GM23338 (cell line): ENCODE data around the gene FBRSL1. TPM values are rescaled to one million over a fixed set of nuclear protein-coding genes. Genes with fewer than 3 reads are reported as not detected.
A peak's percentile ranks its signal among the peaks of the same experiment; 100 is the strongest.

ENCODE experiments used
- ATAC-seq: fragments of 200-7000 bp; cut with Tn5 transposase; 3 replicates; pipeline ENCODE4 v1.9.1; 2020
- DNase-seq: peaks from one replicate; pipeline ENCODE4 v3.0.0-alpha.2; 2015; ENCODE audit warnings: low spot score
- H2AFZ ChIP-seq: fragments of 200-600 bp; sonication (generic); 2 replicates; pipeline ENCODE4 v1.8.0; 2016; ENCODE audit warnings: antibody characterized with exemption, mild to moderate bottlenecking, moderate library complexity
- H3F3A ChIP-seq: fragments of 200-600 bp; sonication (generic); replicated peaks from 2 replicates; pipeline ENCODE4 v1.8.0; 2017; ENCODE audit warnings: antibody characterized with exemption, mixed run types, low read depth
- H3K27ac ChIP-seq: fragments of 200-600 bp; sonication (generic); 2 replicates; pipeline ENCODE4 v1.6.1; 2016; ENCODE audit warnings: low read depth
- H3K27me3 ChIP-seq: fragments of 200-600 bp; sonication (generic); 2 replicates; pipeline ENCODE4 v1.8.0; 2016; ENCODE audit warnings: mild to moderate bottlenecking, mixed run types, moderate library complexity; ENCODE audit not compliant: insufficient read depth
- H3K36me3 ChIP-seq: fragments of 200-600 bp; sonication (generic); 2 replicates; pipeline ENCODE4 v1.8.0; 2016; ENCODE audit warnings: mild to moderate bottlenecking; ENCODE audit not compliant: insufficient read depth
- H3K4me1 ChIP-seq: fragments of 200-600 bp; sonication (generic); 2 replicates; pipeline ENCODE4 v1.8.0; 2016; ENCODE audit warnings: mild to moderate bottlenecking, moderate library complexity; ENCODE audit not compliant: insufficient read depth
- H3K4me2 ChIP-seq: fragments of 200-600 bp; sonication (generic); 2 replicates; pipeline ENCODE4 v1.7.1; 2017; ENCODE audit warnings: mixed run types
- H3K4me3 ChIP-seq: fragments of 200-600 bp; sonication (generic); 2 replicates; pipeline ENCODE4 v1.6.1; 2016; ENCODE audit warnings: mixed run types
- H3K79me2 ChIP-seq: fragments of 200-600 bp; sonication (generic); replicated peaks from 2 replicates; pipeline ENCODE4 v1.8.0; 2017; ENCODE audit warnings: mild to moderate bottlenecking; ENCODE audit not compliant: insufficient read depth
- H3K9me2 ChIP-seq: fragments of 200-600 bp; sonication (generic); 2 replicates; pipeline ENCODE4 v1.8.0; 2017; ENCODE audit not compliant: insufficient read depth
- H4K20me1 ChIP-seq: fragments of 200-600 bp; sonication (generic); replicated peaks from 2 replicates; pipeline ENCODE4 v1.8.0; 2017; ENCODE audit warnings: mild to moderate bottlenecking; ENCODE audit not compliant: insufficient read depth
- H3K27ac Mint-ChIP-seq: 2 replicates; pipeline ENCODE4 v1.8.0; 2020; ENCODE audit warnings: inconsistent platforms, mild to moderate bottlenecking, moderate library complexity, mixed read lengths
- H3K27me3 Mint-ChIP-seq: 3 replicates; pipeline ENCODE4 v1.8.0; 2022; ENCODE audit warnings: low read depth, mild to moderate bottlenecking, moderate library complexity, mixed read lengths, inconsistent platforms; ENCODE audit not compliant: insufficient read depth, poor library complexity
- H3K36me3 Mint-ChIP-seq: 3 replicates; pipeline ENCODE4 v1.8.0; 2021; ENCODE audit warnings: low read depth, mild to moderate bottlenecking, inconsistent platforms, moderate library complexity, mixed read lengths
- H3K4me1 Mint-ChIP-seq: 3 replicates; pipeline ENCODE4 v1.8.0; 2020; ENCODE audit warnings: mild to moderate bottlenecking, inconsistent platforms, mixed read lengths
- H3K4me3 Mint-ChIP-seq: 3 replicates; pipeline ENCODE4 v1.8.0; 2021; ENCODE audit warnings: moderate library complexity, mild to moderate bottlenecking, inconsistent platforms, mixed read lengths
- H3K9me3 Mint-ChIP-seq: 3 replicates; pipeline ENCODE4 v1.8.0; 2020; ENCODE audit warnings: moderate library complexity, mild to moderate bottlenecking, inconsistent platforms, mixed read lengths
- EZH2 ChIP-seq: fragments of 200-600 bp; sonication (generic); IDR thresholded peaks from one replicate; pipeline ENCODE4 v1.8.0; 2017; ENCODE audit warnings: antibody characterized with exemption, mild to moderate bottlenecking, low read depth; ENCODE audit not compliant: unreplicated experiment
- EZH2phosphoT487 ChIP-seq: fragments of 200-600 bp; sonication (generic); IDR thresholded peaks from one replicate; pipeline ENCODE4 v1.8.1; 2018; ENCODE audit warnings: antibody characterized with exemption; ENCODE audit not compliant: unreplicated experiment
- JUNB ChIP-seq: IDR thresholded peaks from one replicate; pipeline ENCODE4 v1.6.1; 2016; ENCODE audit warnings: antibody characterized with exemption; ENCODE audit not compliant: unreplicated experiment
- NANOG ChIP-seq: IDR thresholded peaks from 2 replicates; pipeline ENCODE4 v1.6.1; 2016; ENCODE audit warnings: antibody characterized with exemption, borderline replicate concordance
- POLR2AphosphoS5 ChIP-seq: IDR thresholded peaks from 2 replicates; pipeline ENCODE4 v1.6.1; 2016; ENCODE audit warnings: antibody characterized with exemption, low read depth
- ZNF114 ChIP-seq: fragments of 250-450 bp; sonication (Bioruptor Pico); IDR thresholded peaks from 2 replicates; pipeline ENCODE4 v1.5.0; 2020; ENCODE audit warnings: mild to moderate bottlenecking, moderate library complexity
- ZNF331 ChIP-seq: fragments of 250-450 bp; sonication (Bioruptor Pico); IDR thresholded peaks from 2 replicates; pipeline ENCODE4 v1.5.0; 2020; ENCODE audit warnings: low read depth, mild to moderate bottlenecking, moderate library complexity
- polyA plus RNA-seq: library from polyadenylated mRNA; unstranded; fragments of >200 nt; fragmentation: Nextera tagmentation; extraction: Ambion mirVana; gene quantifications from 2 replicates; pipeline ENCODE4 v1.2.1, GENCODE V29; 2016
- total RNA-seq: library from RNA; depleted of rRNA; stranded (reverse); fragments of >200 nt; shearing (Covaris generic); gene quantifications from 2 replicates; pipeline ENCODE4 v1.2.3, GENCODE V29; 2014
- TF ChIP-seq, protein P1 (sequence below), 2 experiments: fragments of 200-600 bp in 1 of 2; sonication (generic) in 1 of 2; conservative IDR thresholded peaks; 2 replicates each; pipeline versions ENCODE4 v1.5.1 to v1.6.1; 2016 to 2017; ENCODE audit warnings: antibody characterized with exemption in 2 of 2, low read depth in 2 of 2, mild to moderate bottlenecking in 2 of 2, moderate library complexity in 1 of 2
- TF ChIP-seq, protein P2 (sequence below): IDR thresholded peaks from 2 replicates; pipeline ENCODE4 v1.6.1; 2016; ENCODE audit warnings: antibody characterized with exemption
- TF ChIP-seq, protein P3 (sequence below): fragments of 250-450 bp; sonication (Bioruptor Pico); IDR thresholded peaks from 2 replicates; pipeline ENCODE4 v1.5.0; 2020; ENCODE audit warnings: mild to moderate bottlenecking, moderate library complexity

The FBRSL1 gene
- total and polyA plus RNA-seq, 2 experiments from 2014 or later: 37.8 to 89.8 TPM

DNA sequence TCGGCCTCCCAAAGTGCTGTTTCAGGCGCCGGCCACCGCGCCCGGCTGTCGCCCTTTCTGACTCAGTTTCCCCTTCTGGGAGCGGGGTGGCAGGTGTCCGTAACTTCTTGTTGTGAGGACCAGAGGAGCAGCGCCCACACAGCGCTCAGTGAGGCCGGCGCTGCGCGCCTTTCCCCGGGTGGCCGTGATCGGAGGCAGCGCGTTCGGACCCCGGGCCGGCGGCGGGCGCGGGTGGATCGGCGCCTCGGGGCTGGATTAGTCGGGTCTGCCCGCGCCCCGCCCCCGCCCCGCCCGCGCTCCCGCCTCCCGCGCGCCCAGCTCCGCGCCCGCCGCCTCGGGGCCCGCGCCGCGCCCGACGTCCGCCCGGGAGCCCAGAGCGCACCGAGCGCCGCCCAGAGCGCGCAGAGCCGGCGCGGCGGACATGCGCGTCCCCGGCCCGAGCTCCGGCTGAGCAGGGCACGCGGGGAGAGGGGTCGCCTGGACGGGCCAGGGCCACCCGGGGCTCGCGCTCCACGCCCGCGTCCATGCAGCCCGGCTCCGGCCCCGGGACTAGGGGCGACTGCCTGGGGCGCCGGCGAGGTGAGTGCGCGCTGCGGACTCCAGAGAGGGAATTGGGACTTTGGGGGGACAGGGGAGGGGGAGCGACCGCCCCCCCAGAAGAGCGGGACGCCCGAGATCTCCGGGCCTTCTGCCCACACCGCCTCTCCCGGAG, 69.9 kb downstream of the FBRSL1 start:
- Histone ChIP-seq H3K4me3 (peak overlapping the region; percentile 96), H3K4me2 (peak overlapping the region; percentile 96), H3K27me3 (peaks cover 37% of the 10 kb centered on the region), H4K20me1 (peaks cover 7% of the 10 kb centered on the region), H3K79me2 (peaks cover 32% of the 10 kb centered on the region), H3K27ac (no peak overlapping the region), H3F3A (0 out of 2 replicates have a peak, but pooled peaks cover 4% of the 10 kb centered on the region), H3K4me1 (no peaks in the 10 kb centered on the region; the same call in 1 of the 2 replicates), H3K36me3 (no peaks in the 10 kb centered on the region), H3K9me2 (no peaks in the 10 kb centered on the region), H2AFZ (no peak overlapping the region)
- ATAC-seq (peak; percentile 24), DNase-seq (peak; percentile 79)
- TF ChIP-seq EZH2 (no peak), JUNB (no peak), ZNF114 (CRISPR knock-in tag) (no peak), NANOG (no peak), POLR2AphosphoS5 (peak; percentile 61)
- TF ChIP-seq, protein P1, sequence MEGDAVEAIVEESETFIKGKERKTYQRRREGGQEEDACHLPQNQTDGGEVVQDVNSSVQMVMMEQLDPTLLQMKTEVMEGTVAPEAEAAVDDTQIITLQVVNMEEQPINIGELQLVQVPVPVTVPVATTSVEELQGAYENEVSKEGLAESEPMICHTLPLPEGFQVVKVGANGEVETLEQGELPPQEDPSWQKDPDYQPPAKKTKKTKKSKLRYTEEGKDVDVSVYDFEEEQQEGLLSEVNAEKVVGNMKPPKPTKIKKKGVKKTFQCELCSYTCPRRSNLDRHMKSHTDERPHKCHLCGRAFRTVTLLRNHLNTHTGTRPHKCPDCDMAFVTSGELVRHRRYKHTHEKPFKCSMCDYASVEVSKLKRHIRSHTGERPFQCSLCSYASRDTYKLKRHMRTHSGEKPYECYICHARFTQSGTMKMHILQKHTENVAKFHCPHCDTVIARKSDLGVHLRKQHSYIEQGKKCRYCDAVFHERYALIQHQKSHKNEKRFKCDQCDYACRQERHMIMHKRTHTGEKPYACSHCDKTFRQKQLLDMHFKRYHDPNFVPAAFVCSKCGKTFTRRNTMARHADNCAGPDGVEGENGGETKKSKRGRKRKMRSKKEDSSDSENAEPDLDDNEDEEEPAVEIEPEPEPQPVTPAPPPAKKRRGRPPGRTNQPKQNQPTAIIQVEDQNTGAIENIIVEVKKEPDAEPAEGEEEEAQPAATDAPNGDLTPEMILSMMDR (conservative IDR thresholded peaks at IDR 0.05; ENCODE audit: low read depth in 2 of 2): peak; percentile 6 to 31; a peak in 2 of 4 replicates
- peaks cover 38% of the 10 kb centered on the region for H3K27me3 Mint-ChIP-seq
- peak overlapping the region; percentile 86 for H3K4me3 Mint-ChIP-seq
- no peaks in the 10 kb centered on the region; the same call in 2 of the 3 replicates for H3K9me3 Mint-ChIP-seq
- peaks cover 7% of the 10 kb centered on the region for H3K4me1 Mint-ChIP-seq
- peaks cover 4% of the 10 kb centered on the region for H3K36me3 Mint-ChIP-seq
- no peak overlapping the region for H3K27ac Mint-ChIP-seq

DNA sequence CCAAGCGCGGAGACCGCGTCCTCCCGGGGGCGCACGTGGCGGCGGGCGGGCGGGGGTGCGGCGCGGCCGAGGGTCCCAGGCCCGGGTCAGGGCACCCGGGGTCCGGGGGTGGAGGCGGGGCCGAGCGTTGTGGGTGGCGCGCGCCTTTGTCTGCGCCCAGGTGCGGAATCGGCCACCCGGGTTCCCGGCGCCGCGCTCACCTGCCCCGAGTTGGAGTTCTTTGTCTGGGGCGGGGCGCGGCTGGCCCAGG, 70.3 kb downstream of the FBRSL1 start:
- ATAC-seq: peak; percentile 23; the same call in 2 of the 3 replicates
- Histone ChIP-seq H3K79me2 (peaks cover 36% of the 10 kb centered on the region), H3K9me2 (no peaks in the 10 kb centered on the region), H3K27ac (no peak overlapping the region), H3K4me1 (no peaks in the 10 kb centered on the region; the same call in 1 of the 2 replicates), H3K36me3 (no peaks in the 10 kb centered on the region), H3F3A (0 out of 2 replicates have a peak, but pooled peaks cover 4% of the 10 kb centered on the region), H3K4me3 (peak overlapping the region; percentile 96), H4K20me1 (peaks cover 12% of the 10 kb centered on the region), H3K4me2 (peak overlapping the region; percentile 96), H2AFZ (no peak overlapping the region), H3K27me3 (peaks cover 36% of the 10 kb centered on the region)
- H3K27me3 Mint-ChIP-seq: peaks cover 35% of the 10 kb centered on the region
- no peak overlapping the region for H3K27ac Mint-ChIP-seq
- peak; percentile 56 for DNase-seq
- H3K36me3 Mint-ChIP-seq: peaks cover 9% of the 10 kb centered on the region
- H3K4me1 Mint-ChIP-seq: peaks cover 7% of the 10 kb centered on the region
- H3K9me3 Mint-ChIP-seq: no peaks in the 10 kb centered on the region; the same call in 2 of the 3 replicates
- H3K4me3 Mint-ChIP-seq: peak overlapping the region; percentile 86; the same call in 2 of the 3 replicates
- TF ChIP-seq ZNF114 (CRISPR knock-in tag) (no peak), ZNF331 (CRISPR knock-in tag) (no peak), EZH2phosphoT487 (no peak)
- TF ChIP-seq, protein P2, sequence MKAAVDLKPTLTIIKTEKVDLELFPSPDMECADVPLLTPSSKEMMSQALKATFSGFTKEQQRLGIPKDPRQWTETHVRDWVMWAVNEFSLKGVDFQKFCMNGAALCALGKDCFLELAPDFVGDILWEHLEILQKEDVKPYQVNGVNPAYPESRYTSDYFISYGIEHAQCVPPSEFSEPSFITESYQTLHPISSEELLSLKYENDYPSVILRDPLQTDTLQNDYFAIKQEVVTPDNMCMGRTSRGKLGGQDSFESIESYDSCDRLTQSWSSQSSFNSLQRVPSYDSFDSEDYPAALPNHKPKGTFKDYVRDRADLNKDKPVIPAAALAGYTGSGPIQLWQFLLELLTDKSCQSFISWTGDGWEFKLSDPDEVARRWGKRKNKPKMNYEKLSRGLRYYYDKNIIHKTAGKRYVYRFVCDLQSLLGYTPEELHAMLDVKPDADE: no peak
- TF ChIP-seq, protein P1 (conservative IDR thresholded peaks at IDR 0.05; ENCODE audit: low read depth in 2 of 2): no peak
- TF ChIP-seq, protein P3, sequence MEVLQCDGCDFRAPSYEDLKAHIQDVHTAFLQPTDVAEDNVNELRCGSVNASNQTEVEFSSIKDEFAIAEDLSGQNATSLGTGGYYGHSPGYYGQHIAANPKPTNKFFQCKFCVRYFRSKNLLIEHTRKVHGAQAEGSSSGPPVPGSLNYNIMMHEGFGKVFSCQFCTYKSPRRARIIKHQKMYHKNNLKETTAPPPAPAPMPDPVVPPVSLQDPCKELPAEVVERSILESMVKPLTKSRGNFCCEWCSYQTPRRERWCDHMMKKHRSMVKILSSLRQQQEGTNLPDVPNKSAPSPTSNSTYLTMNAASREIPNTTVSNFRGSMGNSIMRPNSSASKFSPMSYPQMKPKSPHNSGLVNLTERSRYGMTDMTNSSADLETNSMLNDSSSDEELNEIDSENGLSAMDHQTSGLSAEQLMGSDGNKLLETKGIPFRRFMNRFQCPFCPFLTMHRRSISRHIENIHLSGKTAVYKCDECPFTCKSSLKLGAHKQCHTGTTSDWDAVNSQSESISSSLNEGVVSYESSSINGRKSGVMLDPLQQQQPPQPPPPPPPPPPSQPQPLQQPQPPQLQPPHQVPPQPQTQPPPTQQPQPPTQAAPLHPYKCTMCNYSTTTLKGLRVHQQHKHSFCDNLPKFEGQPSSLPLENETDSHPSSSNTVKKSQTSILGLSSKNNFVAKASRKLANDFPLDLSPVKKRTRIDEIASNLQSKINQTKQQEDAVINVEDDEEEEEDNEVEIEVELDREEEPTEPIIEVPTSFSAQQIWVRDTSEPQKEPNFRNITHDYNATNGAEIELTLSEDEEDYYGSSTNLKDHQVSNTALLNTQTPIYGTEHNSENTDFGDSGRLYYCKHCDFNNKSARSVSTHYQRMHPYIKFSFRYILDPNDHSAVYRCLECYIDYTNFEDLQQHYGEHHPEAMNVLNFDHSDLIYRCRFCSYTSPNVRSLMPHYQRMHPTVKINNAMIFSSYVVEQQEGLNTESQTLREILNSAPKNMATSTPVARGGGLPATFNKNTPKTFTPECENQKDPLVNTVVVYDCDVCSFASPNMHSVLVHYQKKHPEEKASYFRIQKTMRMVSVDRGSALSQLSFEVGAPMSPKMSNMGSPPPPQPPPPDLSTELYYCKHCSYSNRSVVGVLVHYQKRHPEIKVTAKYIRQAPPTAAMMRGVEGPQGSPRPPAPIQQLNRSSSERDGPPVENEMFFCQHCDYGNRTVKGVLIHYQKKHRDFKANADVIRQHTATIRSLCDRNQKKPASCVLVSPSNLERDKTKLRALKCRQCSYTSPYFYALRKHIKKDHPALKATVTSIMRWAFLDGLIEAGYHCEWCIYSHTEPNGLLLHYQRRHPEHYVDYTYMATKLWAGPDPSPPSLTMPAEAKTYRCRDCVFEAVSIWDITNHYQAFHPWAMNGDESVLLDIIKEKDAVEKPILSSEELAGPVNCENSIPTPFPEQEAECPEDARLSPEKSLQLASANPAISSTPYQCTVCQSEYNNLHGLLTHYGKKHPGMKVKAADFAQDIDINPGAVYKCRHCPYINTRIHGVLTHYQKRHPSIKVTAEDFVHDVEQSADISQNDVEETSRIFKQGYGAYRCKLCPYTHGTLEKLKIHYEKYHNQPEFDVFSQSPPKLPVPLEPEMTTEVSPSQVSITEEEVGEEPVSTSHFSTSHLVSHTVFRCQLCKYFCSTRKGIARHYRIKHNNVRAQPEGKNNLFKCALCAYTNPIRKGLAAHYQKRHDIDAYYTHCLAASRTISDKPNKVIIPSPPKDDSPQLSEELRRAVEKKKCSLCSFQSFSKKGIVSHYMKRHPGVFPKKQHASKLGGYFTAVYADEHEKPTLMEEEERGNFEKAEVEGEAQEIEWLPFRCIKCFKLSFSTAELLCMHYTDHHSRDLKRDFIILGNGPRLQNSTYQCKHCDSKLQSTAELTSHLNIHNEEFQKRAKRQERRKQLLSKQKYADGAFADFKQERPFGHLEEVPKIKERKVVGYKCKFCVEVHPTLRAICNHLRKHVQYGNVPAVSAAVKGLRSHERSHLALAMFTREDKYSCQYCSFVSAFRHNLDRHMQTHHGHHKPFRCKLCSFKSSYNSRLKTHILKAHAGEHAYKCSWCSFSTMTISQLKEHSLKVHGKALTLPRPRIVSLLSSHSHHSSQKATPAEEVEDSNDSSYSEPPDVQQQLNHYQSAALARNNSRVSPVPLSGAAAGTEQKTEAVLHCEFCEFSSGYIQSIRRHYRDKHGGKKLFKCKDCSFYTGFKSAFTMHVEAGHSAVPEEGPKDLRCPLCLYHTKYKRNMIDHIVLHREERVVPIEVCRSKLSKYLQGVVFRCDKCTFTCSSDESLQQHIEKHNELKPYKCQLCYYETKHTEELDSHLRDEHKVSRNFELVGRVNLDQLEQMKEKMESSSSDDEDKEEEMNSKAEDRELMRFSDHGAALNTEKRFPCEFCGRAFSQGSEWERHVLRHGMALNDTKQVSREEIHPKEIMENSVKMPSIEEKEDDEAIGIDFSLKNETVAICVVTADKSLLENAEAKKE: no peak
